ENCODE data around the gene UBE2S. TPM values are rescaled to one million over a fixed set of nuclear protein-coding genes. Genes with fewer than 3 reads are reported as not detected.

The UBE2S gene
- total and polyA plus RNA-seq, 2 of the 8 experiments (the other 6 are each of a cell fraction or from before 2014, with no cell fraction given): 398 to 530 TPM

DNA sequence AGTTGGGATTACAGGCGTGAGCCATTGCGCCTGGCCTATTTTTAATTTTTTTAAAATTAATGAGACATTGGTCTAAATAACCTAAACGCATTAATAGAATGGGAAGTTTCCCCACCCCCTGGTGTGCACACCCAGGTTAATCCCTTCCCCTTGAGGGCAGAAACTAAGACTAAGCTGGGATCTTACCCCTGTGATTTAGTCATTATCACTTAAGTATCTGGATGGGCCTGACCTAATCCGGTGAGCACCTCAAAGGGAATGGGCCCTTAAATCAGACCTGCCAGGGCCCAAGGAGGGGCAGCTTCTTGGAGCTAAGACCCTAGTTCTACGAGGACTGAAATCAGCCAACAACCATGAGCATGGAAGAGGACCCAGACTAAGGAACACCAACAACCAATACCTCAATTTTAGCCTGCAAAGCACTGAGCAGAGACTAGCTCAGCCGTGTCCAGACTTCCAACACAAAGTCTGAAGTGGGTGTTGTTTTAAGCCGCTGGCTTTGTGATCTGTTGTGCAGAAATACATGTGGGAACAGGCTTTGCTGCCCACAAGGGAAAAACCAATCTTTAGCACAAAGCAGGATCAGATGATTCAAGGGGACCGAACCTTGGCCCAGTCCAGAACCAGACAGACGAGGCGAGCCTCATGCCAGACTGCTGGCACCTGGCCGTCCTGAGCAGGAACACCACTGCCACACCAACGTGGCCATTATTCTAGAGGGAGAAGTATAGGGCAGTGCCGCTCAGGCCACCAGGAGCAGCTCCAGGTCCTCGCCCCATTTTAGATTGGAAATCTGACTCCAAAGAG lies 7.1 kb downstream of the UBE2S start:
- Histone ChIP-seq H3K4ac (replicated peaks; ENCODE audit: insufficient read length, low read depth, low read length) (no peak overlapping the region), H3K9ac (replicated peaks in 1 of 4; ENCODE audit: extremely low read depth in 1 of 4, low read depth in 3 of 4, low read length in 3 of 4) (no peak overlapping the region), H3K56ac (replicated peaks; ENCODE audit: insufficient read length, low read depth, low read length) (no peak overlapping the region), H2BK120ac (replicated peaks; ENCODE audit: low read depth, low read length) (no peak overlapping the region), H2AFZ (ENCODE audit: low read length) (no peak overlapping the region), H3K4me1 (replicated peaks in 1 of 4; ENCODE audit: control insufficient read depth in 3 of 4, insufficient read depth in 4 of 4, low read length in 3 of 4) (peaks cover 0 to under 1% (median under 1%) of the 10 kb centered on the region in 4 experiments; a peak in 2 of 7 replicates), H3K14ac (ENCODE audit: insufficient read length) (no peak overlapping the region), H3K79me1 (ENCODE audit: low read depth, low read length) (peaks cover under 1% of the 10 kb centered on the region), H3K9me3 (ENCODE audit: insufficient read depth in 2 of 2, low read depth in 1 of 2, low read length in 1 of 2) (no peaks in the 10 kb centered on the region), H2AK5ac (ENCODE audit: low read depth, low read length) (no peak overlapping the region), H4K20me1 (replicated peaks in 1 of 2; ENCODE audit: control insufficient read depth in 1 of 2, insufficient read depth in 2 of 2, low read length in 2 of 2) (peaks cover 25 to 29% of the 10 kb centered on the region in 2 experiments), H2BK15ac (ENCODE audit: low read length) (no peak overlapping the region), H4K5ac (ENCODE audit: insufficient read length, low read depth, low read length) (no peak overlapping the region), H3K23me2 (ENCODE audit: low read depth, low read length) (no peaks in the 10 kb centered on the region; the same call in 1 of the 2 replicates), H2BK5ac (ENCODE audit: low read depth, low read length) (peak overlapping the region; percentile 49; the same call in 1 of the 2 replicates), H3K4me2 (ENCODE audit: insufficient read depth in 1 of 2, low read depth in 2 of 2, low read length in 2 of 2) (no peak overlapping the region), H4K91ac (replicated peaks; ENCODE audit: insufficient read length, low read length) (no peak overlapping the region), H4K8ac (ENCODE audit: extremely low read depth, insufficient read depth, low read length) (no peak overlapping the region), H3K36me3 (ENCODE audit: control insufficient read depth in 2 of 4, insufficient read depth in 4 of 4, low read length in 3 of 4) (peaks cover 23 to 50% (median 39%) of the 10 kb centered on the region in 4 experiments), H2BK20ac (ENCODE audit: low read length) (no peak overlapping the region), H3K4me3 (ENCODE audit: extremely low read depth in 1 of 4, insufficient read depth in 2 of 4, low read depth in 3 of 4, low read length in 4 of 4) (no peak overlapping the region), H2BK12ac (ENCODE audit: low read depth, low read length) (no peak overlapping the region), H3K79me2 (ENCODE audit: control insufficient read depth in 1 of 2, insufficient read depth in 2 of 2, low read length in 2 of 2) (peaks cover 0 to 14% of the 10 kb centered on the region in 2 experiments; a peak in 2 of 4 replicates), H3K27ac (ENCODE audit: low read depth, low read length) (peak overlapping the region; percentile 3; the same call in 1 of the 2 replicates), H3K23ac (ENCODE audit: insufficient read length) (no peak overlapping the region), H3K27me3 (replicated peaks in 1 of 4; ENCODE audit: control insufficient read depth in 3 of 4, extremely low read depth in 1 of 4, insufficient read depth in 3 of 4, low read length in 3 of 4) (no peaks in the 10 kb centered on the region), H3K18ac (ENCODE audit: extremely low read depth, low read length) (no peak overlapping the region)
- DNase-seq (ENCODE audit: low read depth in 1 of 2, low spot score in 2 of 2) (no peak), FAIRE-seq (no peak)
- WGBS, 2 experiments (ENCODE audit: extremely low coverage in 1 of 2, insufficient coverage in 1 of 2, insufficient read length in 1 of 2, insufficient replicate concordance in 2 of 2, low coverage in 1 of 2, low lambda C conversion rate in 2 of 2, missing lambda C conversion rate in 1 of 2): 86% methylated on average over 14 of the region's 14 CpGs; no CpG with 5 or more reads in 1 of the 2 experiments
- CTCF ChIA-PET (ENCODE audit: partially characterized antibody): interaction anchor here (0.9 to 5.6 kb wide), 5 partner anchors 11 to 99 kb away, joined by 3 to 39 read pairs (median 6); partner anchors contain the start of gene TMEM238
- POLR2A ChIA-PET (ENCODE audit: partially characterized antibody): interaction anchor here (0.6 to 34.6 kb wide), 18 partner anchors 6 to 282 kb away, joined by 3 to 874 read pairs (median 4); partner anchors contain the start of genes IL11, RPL28, TMEM190 and TMEM238
- TF ChIP-seq KDM1A (IDR thresholded peaks at IDR 0.05; ENCODE audit: borderline replicate concordance, low read length) (no peak), TEAD4 (IDR thresholded peaks at IDR 0.05; ENCODE audit: low read depth, low read length) (no peak), CEBPB (IDR thresholded peaks at IDR 0.05; ENCODE audit: low read depth, low read length) (no peak), TAF7 (optimal IDR thresholded peaks at IDR 0.05; ENCODE audit: borderline replicate concordance, low read depth, low read length) (peak; percentile 22), POLR2A (IDR thresholded peaks at IDR 0.05; ENCODE audit: control extremely low read depth in 1 of 2, low read depth in 2 of 2, low read length in 2 of 2) (peak in 1 of 2 experiments; percentile 45; a peak in 1 of 3 replicates), SP4 (IDR thresholded peaks at IDR 0.05; ENCODE audit: low read length) (no peak), KDM4A (IDR thresholded peaks at IDR 0.05; ENCODE audit: low read depth, low read length, severe bottlenecking) (no peak), POLR2AphosphoS5 (IDR thresholded peaks at IDR 0.05; ENCODE audit: low read depth, low read length) (peak; percentile 61)
- TF ChIP-seq, protein P1, sequence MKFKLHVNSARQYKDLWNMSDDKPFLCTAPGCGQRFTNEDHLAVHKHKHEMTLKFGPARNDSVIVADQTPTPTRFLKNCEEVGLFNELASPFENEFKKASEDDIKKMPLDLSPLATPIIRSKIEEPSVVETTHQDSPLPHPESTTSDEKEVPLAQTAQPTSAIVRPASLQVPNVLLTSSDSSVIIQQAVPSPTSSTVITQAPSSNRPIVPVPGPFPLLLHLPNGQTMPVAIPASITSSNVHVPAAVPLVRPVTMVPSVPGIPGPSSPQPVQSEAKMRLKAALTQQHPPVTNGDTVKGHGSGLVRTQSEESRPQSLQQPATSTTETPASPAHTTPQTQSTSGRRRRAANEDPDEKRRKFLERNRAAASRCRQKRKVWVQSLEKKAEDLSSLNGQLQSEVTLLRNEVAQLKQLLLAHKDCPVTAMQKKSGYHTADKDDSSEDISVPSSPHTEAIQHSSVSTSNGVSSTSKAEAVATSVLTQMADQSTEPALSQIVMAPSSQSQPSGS (IDR thresholded peaks at IDR 0.05; ENCODE audit: low read length): no peak
- TF ChIP-seq, protein P2, sequence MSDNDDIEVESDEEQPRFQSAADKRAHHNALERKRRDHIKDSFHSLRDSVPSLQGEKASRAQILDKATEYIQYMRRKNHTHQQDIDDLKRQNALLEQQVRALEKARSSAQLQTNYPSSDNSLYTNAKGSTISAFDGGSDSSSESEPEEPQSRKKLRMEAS (IDR thresholded peaks at IDR 0.05): no peak

Measured in H1 (cell line).